Tibial nerve (tissue), 4 donors: ENCODE data around the gene MITF. TPM values are rescaled to one million over a fixed set of nuclear protein-coding genes. Genes with fewer than 3 reads are reported as not detected.

Experiments
- DNase-seq, 2 donors: peaks; one replicate each; pipeline ENCODE4 v3.0.0-alpha.2; 2019; ENCODE audit warnings: low spot score in 2 of 2
- H3K27ac ChIP-seq, 4 donors: fragments of 200-600 bp; sonication (generic) in 3 of 4; one replicate each; pipeline ENCODE4 v1.5.1; 2017 to 2019; ENCODE audit warnings: mild to moderate bottlenecking in 1 of 4
- H3K27me3 ChIP-seq, 2 donors: fragments of 200-600 bp; sonication (generic) in 1 of 2; one replicate each; pipeline versions ENCODE4 v1.5.1 to v1.6.0; 2017 to 2019
- H3K36me3 ChIP-seq, 3 donors: fragments of 200-600 bp; sonication (generic); one replicate each; pipeline ENCODE4 v1.5.1; 2018 to 2019
- H3K4me1 ChIP-seq, 4 donors: fragments of 200-600 bp; sonication (generic) in 3 of 4; one replicate each; pipeline ENCODE4 v1.5.1; 2017 to 2019
- H3K4me3 ChIP-seq, 4 donors: fragments of 200-600 bp; sonication (generic) in 3 of 4; one replicate each; pipeline ENCODE4 v1.5.1; 2017 to 2019; ENCODE audit warnings: mild to moderate bottlenecking in 1 of 4, moderate library complexity in 1 of 4
- H3K9me3 ChIP-seq, 4 donors: fragments of 200-600 bp; sonication (generic) in 3 of 4; one replicate each; pipeline ENCODE4 v1.5.1; 2017 to 2019
- EP300 ChIP-seq, 2 donors: sonication (generic); formaldehyde crosslinking; IDR thresholded peaks; one replicate each; pipeline ENCODE4 v1.6.1; 2017; ENCODE audit warnings: antibody characterized with exemption in 2 of 2, mild to moderate bottlenecking in 1 of 2
- POLR2A ChIP-seq, 2 donors: fragments of 450-650 bp; IDR thresholded peaks; one replicate each; pipeline ENCODE4 v1.6.1; 2017; ENCODE audit warnings: antibody characterized with exemption in 2 of 2, mild to moderate bottlenecking in 2 of 2, moderate library complexity in 2 of 2
- WGBS, 2 donors: methylation state at CpG; one replicate each; pipeline ENCODE4 v1.1.5; 2018; 5-methylcytosine and 5-hydroxymethylcytosine counted together
- total RNA-seq, 4 donors: library from RNA; depleted of rRNA; stranded (reverse); fragments of >200 nt; gene quantifications; one replicate each; pipeline ENCODE4 v1.1.0, GENCODE V29; 2016
- TF ChIP-seq, protein P1 (sequence below), 5 experiments: fragments of 200-600 bp in 3 of 5; fragments of 450-650 bp in 2 of 5; sonication (generic) in 3 of 5; IDR thresholded peaks; one replicate each; pipeline ENCODE4 v1.5.1; 2016 to 2019; ENCODE audit warnings: antibody characterized with exemption in 5 of 5, mild to moderate bottlenecking in 3 of 5, moderate library complexity in 2 of 5

The MITF gene
- total RNA-seq, 4 donors from 2014 or later: 10.3 to 26.9 (median 15.5) TPM

DNA sequence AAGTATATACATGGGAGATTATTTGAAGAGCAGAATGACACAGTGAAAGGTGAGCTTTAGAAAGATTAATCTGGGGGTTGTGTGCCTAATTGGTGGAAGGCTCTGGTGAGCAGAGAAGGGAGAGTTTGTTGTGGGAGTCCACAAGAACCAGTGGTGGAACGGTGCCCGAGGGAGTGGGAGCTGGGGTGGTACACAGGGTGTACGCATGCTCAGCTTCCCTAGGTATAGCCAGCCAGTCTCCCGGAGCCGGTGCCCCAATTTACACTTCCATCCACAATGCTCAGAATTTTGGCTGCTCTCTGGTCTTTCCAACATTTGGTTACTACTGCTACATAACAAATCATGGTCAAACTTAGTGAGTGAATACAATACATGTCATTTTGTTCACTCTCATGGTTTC is 92.5 kb downstream of the MITF start:
- Histone ChIP-seq H3K4me3 (no peak overlapping the region), H3K36me3 (peaks cover 0 to 6% (median 0%) of the 10 kb centered on the region in 3 donors), H3K27ac (no peak overlapping the region), H3K27me3 (no peaks in the 10 kb centered on the region), H3K9me3 (peaks cover 0 to 7% (median 3%) of the 10 kb centered on the region in 4 donors), H3K4me1 (no peaks in the 10 kb centered on the region)
- WGBS, 2 donors: 66 to 89% methylated on average over 5 of the region's 5 CpGs
- TF ChIP-seq POLR2A (IDR thresholded peaks at IDR 0.05): no peak
- TF ChIP-seq EP300 (IDR thresholded peaks at IDR 0.05): no peak
- TF ChIP-seq, protein P1, sequence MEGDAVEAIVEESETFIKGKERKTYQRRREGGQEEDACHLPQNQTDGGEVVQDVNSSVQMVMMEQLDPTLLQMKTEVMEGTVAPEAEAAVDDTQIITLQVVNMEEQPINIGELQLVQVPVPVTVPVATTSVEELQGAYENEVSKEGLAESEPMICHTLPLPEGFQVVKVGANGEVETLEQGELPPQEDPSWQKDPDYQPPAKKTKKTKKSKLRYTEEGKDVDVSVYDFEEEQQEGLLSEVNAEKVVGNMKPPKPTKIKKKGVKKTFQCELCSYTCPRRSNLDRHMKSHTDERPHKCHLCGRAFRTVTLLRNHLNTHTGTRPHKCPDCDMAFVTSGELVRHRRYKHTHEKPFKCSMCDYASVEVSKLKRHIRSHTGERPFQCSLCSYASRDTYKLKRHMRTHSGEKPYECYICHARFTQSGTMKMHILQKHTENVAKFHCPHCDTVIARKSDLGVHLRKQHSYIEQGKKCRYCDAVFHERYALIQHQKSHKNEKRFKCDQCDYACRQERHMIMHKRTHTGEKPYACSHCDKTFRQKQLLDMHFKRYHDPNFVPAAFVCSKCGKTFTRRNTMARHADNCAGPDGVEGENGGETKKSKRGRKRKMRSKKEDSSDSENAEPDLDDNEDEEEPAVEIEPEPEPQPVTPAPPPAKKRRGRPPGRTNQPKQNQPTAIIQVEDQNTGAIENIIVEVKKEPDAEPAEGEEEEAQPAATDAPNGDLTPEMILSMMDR (IDR thresholded peaks at IDR 0.05): no peak
- DNase-seq: no peak

DNA sequence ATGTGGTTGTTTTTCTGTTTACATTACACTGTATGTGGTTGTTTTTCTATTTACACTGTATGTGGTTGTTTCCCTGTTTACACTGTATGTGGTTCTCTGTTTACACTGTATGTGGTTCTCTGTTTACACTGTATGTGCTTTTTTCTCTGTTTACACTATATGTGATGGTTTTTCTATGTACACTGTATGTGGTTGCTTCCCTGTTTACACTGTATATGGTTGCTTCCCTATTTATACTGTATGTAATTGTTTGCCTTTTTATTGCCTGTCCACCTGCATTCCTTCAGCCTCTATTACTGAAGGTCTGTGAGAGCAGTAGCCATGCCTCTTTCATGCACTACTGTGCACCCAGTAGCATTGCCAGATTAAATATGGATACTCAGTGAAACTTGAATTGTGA is 94.3 kb downstream of the MITF start:
- Histone ChIP-seq H3K4me1 (peaks cover 0 to 6% (median 0%) of the 10 kb centered on the region in 4 donors), H3K27me3 (no peaks in the 10 kb centered on the region), H3K36me3 (no peaks in the 10 kb centered on the region), H3K9me3 (peaks cover 0 to 7% (median 3%) of the 10 kb centered on the region in 4 donors), H3K27ac (no peak overlapping the region), H3K4me3 (no peak overlapping the region)
- TF ChIP-seq POLR2A (IDR thresholded peaks at IDR 0.05) (no peak), EP300 (IDR thresholded peaks at IDR 0.05) (no peak)
- TF ChIP-seq, protein P1 (IDR thresholded peaks at IDR 0.05): no peak
- DNase-seq: no peak

DNA sequence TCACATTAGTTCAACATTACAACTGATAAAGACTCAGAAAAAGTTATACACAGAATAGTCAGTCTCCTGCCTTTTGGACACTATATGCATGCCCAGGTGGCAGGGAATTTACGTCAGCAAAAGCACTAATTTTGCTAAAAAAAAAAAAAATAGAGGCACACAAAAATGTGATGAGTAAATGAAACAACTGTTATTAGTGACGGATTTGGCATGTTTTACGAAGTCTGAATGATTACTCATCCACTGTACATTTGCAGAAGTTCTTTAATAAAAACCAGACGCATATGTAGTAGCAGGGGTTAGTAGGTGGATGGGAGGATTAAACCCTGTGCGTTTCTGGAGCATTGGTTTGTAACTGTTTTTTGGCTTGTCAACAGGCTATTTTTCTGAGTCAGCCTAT is 99.0 kb downstream of the MITF start:
- H3K27ac ChIP-seq: no peak overlapping the region
- peaks cover 0 to 7% (median 3%) of the 10 kb centered on the region in 4 donors for H3K9me3 ChIP-seq
- 43 to 60% methylated on average over 5 of the region's 5 CpGs for WGBS, 2 donors
- H3K4me3 ChIP-seq: no peak overlapping the region
- no peak for TF ChIP-seq EP300 (IDR thresholded peaks at IDR 0.05)
- no peak for TF ChIP-seq POLR2A (IDR thresholded peaks at IDR 0.05)
- DNase-seq: no peak
- H3K27me3 ChIP-seq: no peaks in the 10 kb centered on the region
- no peaks in the 10 kb centered on the region for H3K36me3 ChIP-seq
- peaks cover 0 to 17% (median 0%) of the 10 kb centered on the region in 4 donors for H3K4me1 ChIP-seq

DNA sequence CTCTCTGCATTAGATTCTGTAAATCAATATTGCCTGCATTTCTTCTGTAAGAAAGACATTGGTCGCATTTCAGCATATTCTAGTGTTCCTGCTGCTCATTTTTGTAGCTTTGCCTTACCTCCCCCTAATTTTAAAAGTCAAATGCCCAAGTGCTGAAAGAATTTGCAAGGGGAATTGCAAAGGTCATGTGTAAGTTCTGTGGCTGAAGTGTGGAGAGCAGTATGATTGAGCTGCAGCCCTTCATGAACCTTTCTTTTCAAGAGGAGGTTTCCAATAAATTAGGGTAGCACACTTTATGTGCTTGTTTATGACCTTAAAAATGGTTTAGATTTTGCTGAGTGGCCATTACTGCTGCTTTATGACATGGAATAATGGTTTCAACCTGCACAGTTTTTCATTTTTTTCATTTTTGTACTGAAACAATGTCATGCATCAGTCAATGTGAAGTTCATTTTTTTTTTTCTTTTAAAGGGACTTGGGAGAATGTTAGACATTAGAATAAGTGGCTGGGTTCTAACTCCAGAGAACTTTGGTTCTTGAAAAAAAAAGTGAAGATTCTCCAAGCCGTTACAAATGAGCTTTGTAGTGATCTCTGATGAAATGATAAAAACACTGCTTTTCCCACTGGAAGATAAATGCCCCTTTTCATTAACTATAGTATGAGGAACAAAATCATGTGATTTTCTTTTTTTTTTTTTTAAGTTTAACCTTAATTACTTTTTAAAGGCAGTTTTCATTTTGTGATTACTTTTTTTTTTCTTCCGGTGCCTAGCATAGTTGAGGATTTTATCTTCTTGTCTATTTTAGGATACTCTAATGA is 99.6 kb downstream of the MITF start:
- no peak for TF ChIP-seq EP300 (IDR thresholded peaks at IDR 0.05)
- TF ChIP-seq, protein P1 (IDR thresholded peaks at IDR 0.05): no peak
- TF ChIP-seq POLR2A (IDR thresholded peaks at IDR 0.05): no peak
- Histone ChIP-seq H3K27me3 (no peaks in the 10 kb centered on the region), H3K36me3 (no peaks in the 10 kb centered on the region), H3K27ac (no peak overlapping the region), H3K4me1 (peaks cover 0 to 17% (median 0%) of the 10 kb centered on the region in 4 donors), H3K4me3 (no peak overlapping the region), H3K9me3 (peaks cover 0 to 7% (median 3%) of the 10 kb centered on the region in 4 donors)
- no peak for DNase-seq
- 70% methylated on average over 3 of the region's 3 CpGs for WGBS, 2 donors

DNA sequence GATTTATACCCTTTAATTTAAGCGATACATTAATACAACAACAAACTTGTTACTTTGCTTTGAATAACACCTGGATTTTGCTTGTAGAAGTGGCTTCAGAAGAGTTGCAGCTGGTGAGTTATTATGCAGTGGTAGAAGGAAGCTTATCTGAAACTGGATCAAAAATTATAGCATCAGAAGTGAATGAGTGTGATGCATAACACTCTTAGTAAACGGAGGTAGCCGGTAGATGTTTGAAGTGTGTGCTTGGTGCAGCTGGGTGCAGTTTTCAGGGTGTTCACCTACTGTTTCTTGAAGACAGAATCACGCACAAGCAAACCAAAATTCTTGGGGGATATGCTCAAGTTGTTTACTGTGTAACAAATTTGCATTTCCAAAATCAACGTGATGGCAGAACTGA is 103.1 kb downstream of the MITF start:
- DNase-seq: no peak
- H3K4me3 ChIP-seq: no peak overlapping the region
- no peaks in the 10 kb centered on the region for H3K36me3 ChIP-seq
- H3K4me1 ChIP-seq: peaks cover 0 to 17% (median 0%) of the 10 kb centered on the region in 4 donors
- 76 to 90% methylated on average over 5 of the region's 5 CpGs for WGBS, 2 donors
- H3K9me3 ChIP-seq: no peaks in the 10 kb centered on the region
- H3K27ac ChIP-seq: no peak overlapping the region
- no peaks in the 10 kb centered on the region for H3K27me3 ChIP-seq
- TF ChIP-seq EP300 (IDR thresholded peaks at IDR 0.05) (no peak), POLR2A (IDR thresholded peaks at IDR 0.05) (no peak)
- TF ChIP-seq, protein P1 (IDR thresholded peaks at IDR 0.05): no peak
